HUES64 (cell line): ENCODE measurements around the gene ECHDC3.

Experiments used
- H3K27ac ChIP-seq: 2 replicates; pipeline ENCODE4 v1.7.0; 2013; ENCODE audit warnings: low read depth, low read length, inconsistent platforms
- H3K27me3 ChIP-seq: 2 replicates; pipeline ENCODE4 v1.6.1; 2013; ENCODE audit warnings: mild to moderate bottlenecking, low read length; ENCODE audit not compliant: insufficient read depth
- H3K36me3 ChIP-seq: 2 replicates; pipeline ENCODE4 v1.6.1; 2013; ENCODE audit warnings: mild to moderate bottlenecking, low read length; ENCODE audit not compliant: insufficient read depth
- H3K4me1 ChIP-seq: 2 replicates; pipeline ENCODE4 v1.6.1; 2013; ENCODE audit warnings: mild to moderate bottlenecking, low read length, moderate library complexity; ENCODE audit not compliant: insufficient read depth
- H3K4me3 ChIP-seq: 2 replicates; pipeline ENCODE4 v1.5.1; 2013; ENCODE audit warnings: mild to moderate bottlenecking, low read length, moderate library complexity
- H3K9ac ChIP-seq: 2 replicates; pipeline ENCODE4 v1.6.1; 2013; ENCODE audit warnings: mild to moderate bottlenecking, low read depth, low read length
- H3K9me3 ChIP-seq: 2 replicates; pipeline ENCODE4 v1.6.1; 2013; ENCODE audit warnings: low read depth, low read length; ENCODE audit not compliant: insufficient read depth
- WGBS: fragments of 150-250, 120-280 bp; methylation state at CpG from one replicate; pipeline ENCODE4 v1.1.7; 2013; ENCODE audit warnings: missing lambda C conversion rate; 5-methylcytosine and 5-hydroxymethylcytosine counted together

Gene ECHDC3

GRCh38 chr10:11787846-11788245, 45.7 kb downstream of the ECHDC3 start:
- Histone ChIP-seq H3K4me1 (no peaks in the 10 kb centered on the region), H3K4me3 (no peak overlapping the region), H3K9me3 (no peaks in the 10 kb centered on the region), H3K27me3 (no peaks in the 10 kb centered on the region), H3K9ac (no peak overlapping the region), H3K27ac (no peak overlapping the region), H3K36me3 (no peaks in the 10 kb centered on the region)
- 92% methylated on average over 10 of the region's 10 CpGs for WGBS

- Histone ChIP-seq H3K27me3 (no peaks in the 10 kb centered on the region), H3K27ac (no peak overlapping the region), H3K9me3 (no peaks in the 10 kb centered on the region), H3K36me3 (no peaks in the 10 kb centered on the region), H3K4me1 (no peaks in the 10 kb centered on the region), H3K9ac (no peak overlapping the region), H3K4me3 (no peak overlapping the region)
- WGBS: 92% methylated on average over 2 of the region's 2 CpGs
Measured at GRCh38 chr10:11789306-11789705, 47.1 kb downstream of the ECHDC3 start.

DNA sequence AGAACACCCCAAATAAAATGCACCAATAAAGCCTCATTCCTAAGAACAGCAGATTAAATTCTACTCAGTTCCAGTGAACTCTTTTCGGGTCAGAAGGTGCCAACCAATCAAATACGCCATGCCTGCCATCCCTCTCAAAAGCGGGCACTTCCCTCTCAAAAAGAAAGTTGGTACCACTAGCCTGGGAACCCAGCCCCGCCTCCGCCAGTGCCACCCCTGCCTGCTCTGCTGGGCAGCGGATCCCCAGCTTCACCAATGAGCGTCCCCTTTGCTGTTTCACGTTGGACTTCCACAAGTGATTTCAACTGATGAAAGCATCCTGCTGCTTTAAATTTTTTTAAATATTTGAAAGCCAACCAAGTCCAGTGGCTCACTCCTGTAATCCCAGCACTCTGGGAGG, 47.8 kb downstream of the ECHDC3 start:
- Histone ChIP-seq H3K9me3 (no peaks in the 10 kb centered on the region), H3K9ac (no peak overlapping the region), H3K27me3 (no peaks in the 10 kb centered on the region), H3K4me1 (no peaks in the 10 kb centered on the region), H3K4me3 (no peak overlapping the region), H3K36me3 (no peaks in the 10 kb centered on the region), H3K27ac (no peak overlapping the region)
- 91% methylated on average over 8 of the region's 8 CpGs for WGBS

GRCh38 chr10:11793762-11794479, 51.7 kb downstream of the ECHDC3 start:
- peaks cover 3% of the 10 kb centered on the region; the same call in 1 of the 2 replicates for H3K4me1 ChIP-seq
- peak overlapping the region; percentile 60; the same call in 1 of the 2 replicates for H3K27ac ChIP-seq
- no peaks in the 10 kb centered on the region for H3K36me3 ChIP-seq
- no peak overlapping the region for H3K4me3 ChIP-seq
- no peaks in the 10 kb centered on the region for H3K27me3 ChIP-seq
- no peaks in the 10 kb centered on the region for H3K9me3 ChIP-seq
- no peak overlapping the region for H3K9ac ChIP-seq
- WGBS: 82% methylated on average over 12 of the region's 12 CpGs

DNA sequence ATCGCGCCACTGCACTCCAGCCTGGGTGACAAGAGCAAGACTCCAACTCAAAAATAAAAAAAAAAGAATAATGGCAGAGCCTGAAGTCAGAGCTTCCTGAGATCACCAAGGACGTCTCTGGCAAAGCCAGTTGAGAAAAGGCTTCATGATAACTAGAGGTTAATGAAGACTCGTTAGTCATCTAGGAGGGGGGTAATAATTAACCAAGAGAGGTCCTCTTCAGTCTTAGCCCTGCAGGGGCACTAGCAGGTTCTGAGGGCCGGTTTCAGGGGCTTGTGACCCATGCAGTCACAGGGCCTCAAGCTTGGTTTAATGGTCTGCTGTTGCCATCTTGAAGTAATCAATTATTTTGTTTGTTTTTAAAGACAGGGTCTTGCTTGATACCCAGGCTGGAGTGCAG, 52.4 kb downstream of the ECHDC3 start:
- Histone ChIP-seq H3K27me3 (no peaks in the 10 kb centered on the region), H3K4me1 (peaks cover 3% of the 10 kb centered on the region; the same call in 1 of the 2 replicates), H3K9me3 (no peaks in the 10 kb centered on the region), H3K9ac (no peak overlapping the region), H3K36me3 (no peaks in the 10 kb centered on the region), H3K4me3 (no peak overlapping the region), H3K27ac (no peak overlapping the region)
- 85% methylated on average over 5 of the region's 5 CpGs for WGBS

DNA sequence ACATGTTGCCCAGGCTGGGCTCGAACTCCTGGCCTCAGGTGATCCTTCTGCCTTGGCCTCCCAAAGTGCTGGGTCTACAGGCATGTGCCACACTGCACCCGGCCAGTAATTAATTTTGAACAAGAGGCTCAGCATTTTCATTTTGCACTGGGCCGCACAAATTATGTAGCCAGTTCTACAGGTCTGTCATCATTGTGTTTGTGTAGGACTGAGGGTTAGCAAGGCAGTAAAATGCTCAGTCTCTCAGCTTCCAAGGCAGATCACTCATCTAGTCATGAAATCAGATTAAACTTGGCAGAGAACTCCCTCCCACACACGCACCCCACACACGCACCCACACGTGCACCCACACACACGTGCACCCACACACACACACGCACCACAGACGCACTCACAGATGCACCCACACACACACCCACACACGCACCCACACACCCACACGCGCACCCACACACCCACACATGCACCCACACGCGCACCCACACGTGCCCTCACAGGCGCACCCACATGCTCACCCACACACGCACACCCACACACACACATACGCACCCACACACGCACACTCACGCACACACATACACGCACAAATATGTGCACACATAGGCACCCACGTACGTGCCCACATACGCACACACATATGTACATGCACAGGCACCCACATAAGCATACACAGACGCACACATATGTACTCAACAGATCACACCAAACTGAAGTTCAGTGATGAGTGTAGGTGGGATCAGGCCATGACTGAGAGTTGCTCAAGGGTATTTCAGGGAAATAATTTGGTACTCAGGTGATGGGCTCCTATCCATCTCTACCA, 53.1 kb downstream of the ECHDC3 start:
- WGBS: 94% methylated on average over 24 of the region's 25 CpGs

DNA sequence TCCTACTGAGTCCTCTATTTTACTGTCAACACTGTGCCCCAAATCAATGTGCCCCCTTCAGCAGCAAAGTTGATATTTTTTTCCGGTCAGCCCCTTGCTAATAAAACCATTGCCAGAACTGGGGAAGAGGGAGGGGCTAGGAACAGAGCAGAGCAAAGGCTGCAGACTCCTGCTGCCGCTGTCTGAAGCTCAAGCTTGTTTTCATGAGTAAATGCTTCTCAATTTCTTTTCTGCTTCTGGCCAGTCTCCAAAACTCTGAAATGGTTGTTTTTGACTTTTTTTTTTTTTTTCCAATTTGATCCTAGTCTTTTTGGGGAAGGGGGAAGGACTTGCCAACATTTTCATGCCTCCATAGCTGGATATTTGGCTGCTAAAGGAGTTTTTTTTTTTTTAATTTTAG, 54.3 kb downstream of the ECHDC3 start:
- Histone ChIP-seq H3K27me3 (no peaks in the 10 kb centered on the region), H3K4me1 (peaks cover 3% of the 10 kb centered on the region; the same call in 1 of the 2 replicates), H3K27ac (no peak overlapping the region), H3K9ac (no peak overlapping the region), H3K4me3 (no peak overlapping the region), H3K36me3 (no peaks in the 10 kb centered on the region), H3K9me3 (no peaks in the 10 kb centered on the region)
- 87% methylated on average over 2 of the region's 2 CpGs for WGBS

More for the DNA sequence above, 53.1 kb downstream of the ECHDC3 start:
- Histone ChIP-seq H3K27ac (no peak overlapping the region), H3K4me3 (no peak overlapping the region), H3K4me1 (peaks cover 3% of the 10 kb centered on the region; the same call in 1 of the 2 replicates), H3K9ac (no peak overlapping the region), H3K36me3 (no peaks in the 10 kb centered on the region), H3K27me3 (no peaks in the 10 kb centered on the region), H3K9me3 (no peaks in the 10 kb centered on the region)

DNA sequence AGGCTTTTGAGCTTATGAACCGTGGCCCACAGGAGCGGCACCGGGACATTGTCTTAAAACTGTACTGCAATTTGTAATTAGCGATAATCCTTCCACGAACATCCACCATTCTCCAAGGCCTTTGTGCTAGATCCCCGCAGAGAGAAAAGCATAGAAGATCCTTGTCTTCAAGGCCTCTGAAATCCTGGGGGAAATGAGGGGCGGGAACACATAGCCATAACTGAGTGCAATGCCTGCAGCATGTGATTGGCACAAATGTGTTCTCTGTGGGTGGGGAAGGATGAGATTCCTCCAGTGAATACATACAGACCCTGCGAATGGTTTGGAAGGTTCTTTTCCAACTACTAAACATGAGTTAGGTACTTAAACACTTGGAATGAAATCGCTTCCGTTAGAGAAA, 55.1 kb downstream of the ECHDC3 start:
- Histone ChIP-seq H3K27ac (no peak overlapping the region), H3K9ac (no peak overlapping the region), H3K4me1 (peaks cover 3% of the 10 kb centered on the region; the same call in 1 of the 2 replicates), H3K9me3 (no peaks in the 10 kb centered on the region), H3K27me3 (no peaks in the 10 kb centered on the region), H3K36me3 (no peaks in the 10 kb centered on the region), H3K4me3 (no peak overlapping the region)
- WGBS: 96% methylated on average over 10 of the region's 10 CpGs

GRCh38 chr10:11797847-11798633, 55.9 kb downstream of the ECHDC3 start:
- no peaks in the 10 kb centered on the region for H3K9me3 ChIP-seq
- H3K9ac ChIP-seq: 0 out of 2 replicates have a peak overlapping the region, but pooled peaks have one; percentile 31
- H3K4me1 ChIP-seq: peaks cover 3% of the 10 kb centered on the region; the same call in 1 of the 2 replicates
- 90% methylated on average over 12 of the region's 12 CpGs for WGBS
- H3K4me3 ChIP-seq: no peak overlapping the region
- H3K27me3 ChIP-seq: no peaks in the 10 kb centered on the region
- peak overlapping the region; percentile 80 for H3K27ac ChIP-seq
- no peaks in the 10 kb centered on the region for H3K36me3 ChIP-seq

DNA sequence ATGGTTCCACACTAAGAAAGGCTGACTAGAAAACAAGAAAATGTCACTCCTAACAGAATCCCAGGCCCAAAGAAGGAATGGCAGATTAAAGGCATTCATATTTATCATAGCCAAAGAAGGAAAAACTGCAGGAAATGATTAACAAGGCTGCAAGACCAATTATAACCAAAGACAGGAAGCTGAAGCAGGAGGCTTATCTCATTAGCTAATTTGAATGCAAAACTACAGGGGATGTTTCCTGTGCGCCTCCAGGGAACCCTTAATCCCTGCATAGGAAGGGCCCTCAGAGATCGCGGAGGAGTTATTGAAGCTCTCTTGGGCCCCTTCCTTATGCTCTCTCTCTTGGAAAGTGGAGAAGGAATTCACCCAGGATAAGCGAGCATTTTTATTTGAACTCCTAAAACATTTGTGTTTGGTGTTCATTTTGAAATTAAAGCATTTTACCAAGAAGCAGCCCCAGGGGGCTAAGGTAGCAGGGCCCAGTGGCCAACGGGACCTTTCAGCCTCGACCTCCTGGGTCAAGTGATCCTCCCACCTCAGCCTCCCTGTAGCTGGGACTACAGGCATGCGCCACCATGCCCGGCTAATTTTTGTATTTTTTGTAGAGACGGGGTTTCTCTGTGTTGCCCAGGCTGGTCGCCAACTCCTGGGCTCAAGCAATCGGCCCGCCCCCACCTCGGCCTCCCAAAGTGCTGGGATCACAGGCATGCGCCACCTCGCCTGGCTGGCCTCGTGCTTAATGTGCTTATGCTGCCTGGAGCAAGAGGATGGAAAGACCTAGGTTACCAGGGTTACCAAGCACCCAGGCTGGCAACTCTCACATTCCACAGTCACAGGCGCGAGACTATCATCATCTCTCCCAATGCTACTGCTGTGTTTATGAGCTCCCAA, 56.9 kb downstream of the ECHDC3 start:
- WGBS: 79% methylated on average over 17 of the region's 18 CpGs
- Histone ChIP-seq H3K9ac (no peak overlapping the region), H3K36me3 (no peaks in the 10 kb centered on the region), H3K27ac (peak overlapping the region; percentile 80; the same call in 1 of the 2 replicates), H3K9me3 (no peaks in the 10 kb centered on the region), H3K27me3 (no peaks in the 10 kb centered on the region), H3K4me3 (no peak overlapping the region), H3K4me1 (peaks cover 3% of the 10 kb centered on the region; the same call in 1 of the 2 replicates)
